Measurements from ENCODE around the gene SSTR3. TPM values are rescaled to one million over a fixed set of nuclear protein-coding genes. Genes with fewer than 3 reads are reported as not detected.

SSTR3 gene
- total RNA-seq, 2 experiments from 2014 or later: 3.5 to 3.6 TPM

GRCh38 chr22:37226087-37226486 lies 13.8 kb upstream of the SSTR3 start:
- DNase-seq: no peak
- Mint-ChIP-seq H3K36me3 (ENCODE audit: low read depth) (peaks cover 84% of the 10 kb centered on the region), H3K4me1 (ENCODE audit: low read depth) (peaks cover 91% of the 10 kb centered on the region), H3K4me3 (no peak overlapping the region), H3K9me3 (ENCODE audit: insufficient read depth) (peaks cover 12% of the 10 kb centered on the region), H3K27me3 (ENCODE audit: low read depth) (no peaks in the 10 kb centered on the region), H3K27ac (peak overlapping the region; percentile 96)
- POLR2A ChIA-PET: interaction anchor here (1.4 to 12.2 kb wide), 2 partner anchors 15 to 34 kb away, joined by 5 to 249 read pairs; partner anchors contain the start of gene RAC2
- no peak for ATAC-seq
- CTCF ChIA-PET: interaction anchor here (1.2 to 5.0 kb wide), 4 partner anchors 10 to 34 kb away, joined by 3 to 47 read pairs (median 7); no protein-coding TSS in a partner anchor

- peak; percentile 53 for DNase-seq
Measured at GRCh38 chr22:37225481-37225880, 13.2 kb upstream of the SSTR3 start.

GRCh38 chr22:37224757-37225420 lies 12.6 kb upstream of the SSTR3 start:
- Mint-ChIP-seq H3K9me3 (ENCODE audit: insufficient read depth) (peaks cover 14% of the 10 kb centered on the region), H3K27ac (peak overlapping the region; percentile 96), H3K36me3 (ENCODE audit: low read depth) (peaks cover 85% of the 10 kb centered on the region), H3K4me3 (peak overlapping the region; percentile 65), H3K27me3 (ENCODE audit: low read depth) (no peaks in the 10 kb centered on the region), H3K4me1 (ENCODE audit: low read depth) (peaks cover 91% of the 10 kb centered on the region)
- ChIA-PET POLR2A (interaction anchor here (0.6 to 12.2 kb wide), 3 partner anchors 17 to 58 kb away, joined by 3 to 249 read pairs (median 5); partner anchors contain the start of gene RAC2), CTCF (interaction anchor here (0.8 to 5.0 kb wide), 7 partner anchors 8 to 40 kb away, joined by 3 to 47 read pairs (median 4); no protein-coding TSS in a partner anchor)
- ATAC-seq (no peak), DNase-seq (no peak)

More at GRCh38 chr22:37225481-37225880, 13.2 kb upstream of the SSTR3 start:
- H3K9me3 Mint-ChIP-seq (ENCODE audit: insufficient read depth): peaks cover 14% of the 10 kb centered on the region
- ChIA-PET POLR2A (interaction anchor here (0.6 to 12.2 kb wide), 3 partner anchors 16 to 57 kb away, joined by 3 to 249 read pairs (median 5); partner anchors contain the start of gene RAC2), CTCF (interaction anchor here (0.8 to 5.0 kb wide), 7 partner anchors 9 to 39 kb away, joined by 3 to 47 read pairs (median 4); no protein-coding TSS in a partner anchor)
- H3K4me1 Mint-ChIP-seq (ENCODE audit: low read depth): peaks cover 91% of the 10 kb centered on the region
- H3K36me3 Mint-ChIP-seq (ENCODE audit: low read depth): peaks cover 84% of the 10 kb centered on the region
- H3K4me3 Mint-ChIP-seq: no peak overlapping the region
- H3K27ac Mint-ChIP-seq: peak overlapping the region; percentile 96
- no peaks in the 10 kb centered on the region for H3K27me3 Mint-ChIP-seq (ENCODE audit: low read depth)
- ATAC-seq: no peak

GRCh38 chr22:37223965-37224551 lies 11.8 kb upstream of the SSTR3 start:
- Mint-ChIP-seq H3K36me3 (ENCODE audit: low read depth) (peaks cover 78% of the 10 kb centered on the region), H3K4me1 (ENCODE audit: low read depth) (peaks cover 91% of the 10 kb centered on the region), H3K27ac (peak overlapping the region; percentile 96), H3K27me3 (ENCODE audit: low read depth) (no peaks in the 10 kb centered on the region), H3K4me3 (peak overlapping the region; percentile 65), H3K9me3 (ENCODE audit: insufficient read depth) (peaks cover 14% of the 10 kb centered on the region)
- ChIA-PET POLR2A (interaction anchor here (2.2 to 12.2 kb wide), 2 partner anchors 17 to 24 kb away, joined by 9 to 249 read pairs; partner anchors contain the start of gene RAC2), CTCF (interaction anchor here (0.5 to 5.0 kb wide), 5 partner anchors 15 to 152 kb away, joined by 4 to 47 read pairs (median 10); no protein-coding TSS in a partner anchor)
- DNase-seq (no peak), ATAC-seq (no peak)

- peak overlapping the region; percentile 65 for H3K4me3 Mint-ChIP-seq
- CTCF ChIA-PET: interaction anchor here (0.9 to 5.0 kb wide), 10 partner anchors 8 to 96 kb away, joined by 3 to 47 read pairs (median 6); no protein-coding TSS in a partner anchor
- peaks cover 89% of the 10 kb centered on the region for H3K4me1 Mint-ChIP-seq (ENCODE audit: low read depth)
- H3K27me3 Mint-ChIP-seq (ENCODE audit: low read depth): no peaks in the 10 kb centered on the region
- peaks cover 70% of the 10 kb centered on the region for H3K36me3 Mint-ChIP-seq (ENCODE audit: low read depth)
- peak overlapping the region; percentile 96 for H3K27ac Mint-ChIP-seq
- DNase-seq: peak; percentile 74
- H3K9me3 Mint-ChIP-seq (ENCODE audit: insufficient read depth): peaks cover 14% of the 10 kb centered on the region
- ATAC-seq: peak; percentile 40
- POLR2A ChIA-PET: interaction anchor here (0.5 to 12.2 kb wide), 9 partner anchors 8 to 446 kb away, joined by 3 to 249 read pairs (median 4); partner anchors contain the start of genes IFT27 and RAC2
Measured at GRCh38 chr22:37222440-37222971, 10.2 kb upstream of the SSTR3 start.

GRCh38 chr22:37221424-37222333 lies 9.4 kb upstream of the SSTR3 start:
- ChIA-PET CTCF (interaction anchor here (0.9 to 5.0 kb wide), 9 partner anchors 9 to 95 kb away, joined by 3 to 47 read pairs (median 5); no protein-coding TSS in a partner anchor), POLR2A (interaction anchor here (0.6 to 12.2 kb wide), 8 partner anchors 8 to 445 kb away, joined by 3 to 249 read pairs (median 4); partner anchors contain the start of genes IFT27 and RAC2)
- H3K27me3 Mint-ChIP-seq (ENCODE audit: low read depth): no peaks in the 10 kb centered on the region
- DNase-seq (no peak), ATAC-seq (no peak)
- H3K9me3 Mint-ChIP-seq (ENCODE audit: insufficient read depth): peaks cover 14% of the 10 kb centered on the region
- peak overlapping the region; percentile 65 for H3K4me3 Mint-ChIP-seq
- peaks cover 75% of the 10 kb centered on the region for H3K36me3 Mint-ChIP-seq (ENCODE audit: low read depth)
- H3K27ac Mint-ChIP-seq: peak overlapping the region; percentile 96
- H3K4me1 Mint-ChIP-seq (ENCODE audit: low read depth): peaks cover 96% of the 10 kb centered on the region

- peaks cover 94% of the 10 kb centered on the region for H3K4me1 Mint-ChIP-seq (ENCODE audit: low read depth)
- H3K9me3 Mint-ChIP-seq (ENCODE audit: insufficient read depth): peaks cover 14% of the 10 kb centered on the region
- ChIA-PET CTCF (interaction anchor here (2.1 to 6.2 kb wide), 3 partner anchors 20 to 23 kb away, joined by 7 to 83 read pairs (median 8); no protein-coding TSS in a partner anchor), POLR2A (interaction anchor here (2.0 to 12.2 kb wide), 6 partner anchors 9 to 98 kb away, joined by 7 to 249 read pairs (median 10); partner anchors contain the start of gene RAC2)
- peak overlapping the region; percentile 66 for H3K4me3 Mint-ChIP-seq
- peak overlapping the region; percentile 96 for H3K27ac Mint-ChIP-seq
- no peaks in the 10 kb centered on the region for H3K27me3 Mint-ChIP-seq (ENCODE audit: low read depth)
- peaks cover 68% of the 10 kb centered on the region for H3K36me3 Mint-ChIP-seq (ENCODE audit: low read depth)
- DNase-seq (peak; percentile 57), ATAC-seq (no peak)
Measured at GRCh38 chr22:37220543-37220981, 8.3 kb upstream of the SSTR3 start.

GRCh38 chr22:37219533-37219932 lies 7.3 kb upstream of the SSTR3 start:
- Mint-ChIP-seq H3K27me3 (ENCODE audit: low read depth) (no peaks in the 10 kb centered on the region), H3K36me3 (ENCODE audit: low read depth) (peaks cover 60% of the 10 kb centered on the region), H3K9me3 (ENCODE audit: insufficient read depth) (peaks cover 14% of the 10 kb centered on the region), H3K4me3 (peak overlapping the region; percentile 66), H3K4me1 (ENCODE audit: low read depth) (peaks cover 86% of the 10 kb centered on the region), H3K27ac (peak overlapping the region; percentile 87)
- ATAC-seq (peak; percentile 24), DNase-seq (no peak)
- ChIA-PET POLR2A (interaction anchor here (0.9 to 12.2 kb wide), 11 partner anchors 10 to 443 kb away, joined by 3 to 249 read pairs (median 7); partner anchors contain the start of genes IFT27 and RAC2), CTCF (interaction anchor here (0.8 to 6.2 kb wide), 12 partner anchors 10 to 363 kb away, joined by 3 to 83 read pairs (median 6); no protein-coding TSS in a partner anchor)

GRCh38 chr22:37218771-37219411 lies 6.6 kb upstream of the SSTR3 start:
- Mint-ChIP-seq H3K4me3 (peak overlapping the region; percentile 66), H3K27ac (peak overlapping the region; percentile 87), H3K9me3 (ENCODE audit: insufficient read depth) (peaks cover 11% of the 10 kb centered on the region), H3K36me3 (ENCODE audit: low read depth) (peaks cover 53% of the 10 kb centered on the region), H3K4me1 (ENCODE audit: low read depth) (peaks cover 80% of the 10 kb centered on the region), H3K27me3 (ENCODE audit: low read depth) (no peaks in the 10 kb centered on the region)
- ChIA-PET CTCF (interaction anchor here (0.8 to 6.2 kb wide), 13 partner anchors 9 to 363 kb away, joined by 3 to 83 read pairs (median 4); no protein-coding TSS in a partner anchor), POLR2A (interaction anchor here (0.6 to 12.2 kb wide), 16 partner anchors 10 to 443 kb away, joined by 3 to 249 read pairs (median 4); partner anchors contain the start of genes IFT27 and RAC2)
- DNase-seq (peak; percentile 86), ATAC-seq (peak; percentile 76)

- peaks cover 11% of the 10 kb centered on the region for H3K9me3 Mint-ChIP-seq (ENCODE audit: insufficient read depth)
- ATAC-seq: no peak
- peaks cover 48% of the 10 kb centered on the region for H3K36me3 Mint-ChIP-seq (ENCODE audit: low read depth)
- DNase-seq: no peak
- H3K4me1 Mint-ChIP-seq (ENCODE audit: low read depth): peaks cover 74% of the 10 kb centered on the region
- CTCF ChIA-PET: interaction anchor here (1.2 to 6.2 kb wide), 6 partner anchors 11 to 52 kb away, joined by 4 to 83 read pairs (median 9); no protein-coding TSS in a partner anchor
- H3K27ac Mint-ChIP-seq: peak overlapping the region; percentile 87
- POLR2A ChIA-PET: interaction anchor here (0.6 to 12.2 kb wide), 12 partner anchors 9 to 442 kb away, joined by 3 to 249 read pairs (median 6); partner anchors contain the start of genes IFT27 and RAC2
- H3K4me3 Mint-ChIP-seq: peak overlapping the region; percentile 66
- H3K27me3 Mint-ChIP-seq (ENCODE audit: low read depth): no peaks in the 10 kb centered on the region
Measured at GRCh38 chr22:37218399-37218770, 6.1 kb upstream of the SSTR3 start.
